Activated T-cell treated with anti-CD3 and anti-CD28 coated beads, Interleukin-2, amount 50 U/mL, for 72 hours (primary cell): ENCODE measurements around the gene CLPTM1L. TPM values are rescaled to one million over a fixed set of nuclear protein-coding genes. Genes with fewer than 3 reads are reported as not detected.
"Not testable (repeated sequence)": the region's sequence is repeated elsewhere in the genome, so short reads cannot be mapped to it uniquely, and the experiment has no call there.

Experiments
- ATAC-seq, 2 donors: fragments of 150-1000 bp; cut with Tn5 transposase; replicated peaks in 1 of 2; 2 replicates each; pipeline ENCODE4 v1.10.0; 2021; ENCODE audit warnings: moderate library complexity in 2 of 2, mild to moderate bottlenecking in 1 of 2
- DNase-seq, 2 donors: peaks; one replicate each; pipeline ENCODE4 v3.0.0; 2021 to 2022; ENCODE audit warnings: mixed read lengths in 1 of 2
- H3K27ac Mint-ChIP-seq: one replicate; pipeline ENCODE4 v1.8.0; 2022; ENCODE audit warnings: mild to moderate bottlenecking, moderate library complexity, mixed read lengths
- H3K27me3 Mint-ChIP-seq: one replicate; pipeline ENCODE4 v1.8.0; 2022; ENCODE audit warnings: low read depth, mixed read lengths
- H3K36me3 Mint-ChIP-seq, 2 donors: one replicate each; pipeline ENCODE4 v1.8.0; 2022; ENCODE audit warnings: mixed read lengths in 2 of 2, mild to moderate bottlenecking in 1 of 2; ENCODE audit not compliant: insufficient read depth in 2 of 2
- H3K4me1 Mint-ChIP-seq: one replicate; pipeline ENCODE4 v1.8.0; 2022; ENCODE audit warnings: low read depth, mixed read lengths
- H3K4me3 Mint-ChIP-seq, 2 donors: one replicate each; pipeline ENCODE4 v1.8.0; 2022; ENCODE audit warnings: mild to moderate bottlenecking in 2 of 2, mixed read lengths in 2 of 2, moderate library complexity in 2 of 2
- H3K9me3 Mint-ChIP-seq, 2 donors: one replicate each; pipeline ENCODE4 v1.8.0; 2022; ENCODE audit warnings: mixed read lengths in 2 of 2
- total RNA-seq, 2 donors: library from RNA; stranded (reverse); gene quantifications; one replicate each; pipeline ENCODE4 v1.2.3, GENCODE V29; 2022

The CLPTM1L gene
- total RNA-seq, 2 donors from 2014 or later: 78.6 to 80.2 TPM

DNA sequence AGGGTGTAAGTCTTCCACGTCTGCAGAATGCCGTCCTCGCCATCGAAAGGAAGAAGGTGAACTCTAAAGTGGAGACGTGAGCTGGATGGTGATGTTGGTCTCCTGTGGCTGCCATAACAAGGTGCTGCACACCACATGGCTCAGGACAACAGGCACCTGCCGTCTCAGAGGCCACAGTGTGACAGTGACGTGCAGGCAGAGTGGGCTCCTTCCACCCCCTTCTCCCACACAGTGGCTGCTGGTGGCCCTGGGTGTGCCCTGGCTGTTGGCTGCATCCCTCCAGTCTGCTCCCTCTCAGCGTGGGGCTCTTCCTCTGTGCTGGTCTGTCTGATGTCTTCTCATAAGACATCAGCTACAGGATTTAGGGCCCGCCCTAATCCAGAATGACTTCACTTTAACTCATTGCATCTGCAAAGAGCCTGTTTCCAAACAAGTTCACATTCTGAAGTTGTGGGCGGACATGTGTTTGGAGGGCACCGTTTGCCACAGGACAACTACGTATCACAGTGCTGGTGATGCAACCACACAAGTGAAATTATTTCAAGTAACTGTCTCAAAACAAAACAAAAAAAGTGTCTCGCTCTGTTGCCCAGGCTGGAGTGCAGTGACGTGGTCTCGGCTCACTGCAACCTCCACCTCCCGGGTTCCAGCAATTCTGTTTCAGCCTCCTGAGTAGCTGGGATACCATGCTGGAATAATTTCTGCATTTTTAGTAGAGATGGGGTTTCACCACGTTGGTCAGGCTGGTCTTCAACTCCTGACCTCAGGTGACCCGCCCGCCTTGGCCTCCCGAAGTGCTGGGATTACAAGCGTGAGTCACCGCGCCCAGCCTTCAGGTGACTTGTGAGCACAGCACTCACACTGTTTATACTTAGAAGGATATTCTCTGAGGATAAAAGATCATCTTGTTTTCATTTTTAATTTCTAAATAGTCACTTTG, 31.2 kb upstream of the CLPTM1L start:
- H3K9me3 Mint-ChIP-seq: no peaks in the 10 kb centered on the region
- no peak for DNase-seq
- H3K27me3 Mint-ChIP-seq: no peaks in the 10 kb centered on the region
- peaks cover 9% of the 10 kb centered on the region for H3K4me1 Mint-ChIP-seq
- H3K36me3 Mint-ChIP-seq: no peaks in the 10 kb centered on the region
- no peak overlapping the region for H3K27ac Mint-ChIP-seq
- no peak overlapping the region for H3K4me3 Mint-ChIP-seq
- ATAC-seq: no peak

DNA sequence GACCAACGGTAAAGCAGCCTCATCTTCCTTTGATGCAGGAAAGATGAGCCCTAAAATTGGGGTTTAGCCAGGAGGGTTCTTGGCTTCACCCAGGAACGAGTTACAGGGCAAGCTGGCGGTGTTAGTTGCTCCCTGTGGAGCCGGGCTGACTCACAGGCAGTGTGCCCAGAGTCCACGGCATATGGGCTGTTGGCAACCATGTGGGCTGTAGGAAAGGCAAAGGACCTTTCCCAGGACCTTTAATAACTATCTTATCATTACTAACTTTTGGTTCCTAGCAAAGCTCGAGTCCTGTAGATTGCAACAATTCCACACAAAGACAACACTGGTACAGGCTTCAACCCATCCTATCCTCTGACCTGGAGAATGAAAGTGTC, 29.8 kb upstream of the CLPTM1L start:
- DNase-seq: no peak
- H3K27me3 Mint-ChIP-seq: no peaks in the 10 kb centered on the region
- no peak for ATAC-seq
- H3K9me3 Mint-ChIP-seq: no peaks in the 10 kb centered on the region
- no peak overlapping the region for H3K4me3 Mint-ChIP-seq
- peaks cover 1% of the 10 kb centered on the region for H3K4me1 Mint-ChIP-seq
- H3K27ac Mint-ChIP-seq: no peak overlapping the region
- no peaks in the 10 kb centered on the region for H3K36me3 Mint-ChIP-seq

DNA sequence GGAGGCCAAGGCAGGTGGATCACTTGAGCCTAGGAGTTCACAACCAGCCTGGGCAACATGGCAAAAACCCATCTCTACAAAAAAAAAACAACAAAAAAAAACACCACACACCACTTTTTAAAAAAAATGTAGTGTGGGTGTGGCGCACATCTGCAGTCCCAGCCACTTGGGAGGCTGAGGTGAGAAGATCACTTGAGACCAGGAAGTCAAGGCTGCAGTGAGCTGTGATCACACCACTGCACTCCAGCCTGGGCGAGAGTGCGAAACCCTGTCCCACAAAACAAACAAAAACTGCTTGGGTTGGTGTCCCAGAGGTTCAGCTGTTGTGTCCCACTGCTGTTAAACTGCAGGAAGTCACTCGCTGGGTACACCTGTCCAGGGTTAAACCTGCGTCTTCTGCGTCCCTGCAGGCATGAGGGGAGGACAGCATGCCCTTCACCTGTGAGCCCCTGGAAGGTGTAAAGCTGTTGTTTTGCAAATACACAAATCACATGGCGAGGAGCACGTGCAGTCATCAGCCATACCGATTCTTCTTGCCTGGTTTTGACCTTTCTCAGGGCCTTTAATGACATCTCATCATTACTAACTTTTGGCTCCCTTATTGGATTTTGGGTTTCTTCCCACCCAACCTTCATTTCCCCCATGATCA, 29.3 kb upstream of the CLPTM1L start:
- no peak overlapping the region for H3K4me3 Mint-ChIP-seq
- DNase-seq: no peak
- no peak for ATAC-seq

DNA sequence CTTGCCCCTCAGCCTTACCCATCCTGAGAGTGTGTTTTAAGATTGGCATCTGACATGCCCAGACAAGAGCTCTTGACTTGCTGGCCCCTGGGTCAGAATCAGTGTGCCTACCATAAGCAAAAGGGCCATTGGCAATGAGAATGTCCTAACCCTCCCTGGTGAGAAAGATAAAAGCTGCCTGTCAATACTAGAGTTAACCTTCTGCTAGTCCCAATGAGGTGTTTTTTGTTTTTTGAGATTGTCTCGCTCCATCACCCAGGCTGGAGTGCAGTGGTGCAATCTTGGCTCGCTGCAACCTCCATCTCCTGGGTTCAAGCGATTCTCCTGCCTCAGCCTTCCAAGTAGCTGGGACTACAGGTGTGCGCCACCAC, 27.1 kb upstream of the CLPTM1L start:
- not testable (repeated sequence) for H3K27ac Mint-ChIP-seq, H3K27me3 Mint-ChIP-seq, H3K4me1 Mint-ChIP-seq, H3K4me3 Mint-ChIP-seq, H3K36me3 Mint-ChIP-seq, H3K9me3 Mint-ChIP-seq, DNase-seq, ATAC-seq

More for the DNA sequence above, 29.3 kb upstream of the CLPTM1L start:
- Mint-ChIP-seq H3K9me3 (no peaks in the 10 kb centered on the region), H3K27me3 (no peaks in the 10 kb centered on the region), H3K36me3 (no peaks in the 10 kb centered on the region), H3K4me1 (no peaks in the 10 kb centered on the region), H3K27ac (no peak overlapping the region)

DNA sequence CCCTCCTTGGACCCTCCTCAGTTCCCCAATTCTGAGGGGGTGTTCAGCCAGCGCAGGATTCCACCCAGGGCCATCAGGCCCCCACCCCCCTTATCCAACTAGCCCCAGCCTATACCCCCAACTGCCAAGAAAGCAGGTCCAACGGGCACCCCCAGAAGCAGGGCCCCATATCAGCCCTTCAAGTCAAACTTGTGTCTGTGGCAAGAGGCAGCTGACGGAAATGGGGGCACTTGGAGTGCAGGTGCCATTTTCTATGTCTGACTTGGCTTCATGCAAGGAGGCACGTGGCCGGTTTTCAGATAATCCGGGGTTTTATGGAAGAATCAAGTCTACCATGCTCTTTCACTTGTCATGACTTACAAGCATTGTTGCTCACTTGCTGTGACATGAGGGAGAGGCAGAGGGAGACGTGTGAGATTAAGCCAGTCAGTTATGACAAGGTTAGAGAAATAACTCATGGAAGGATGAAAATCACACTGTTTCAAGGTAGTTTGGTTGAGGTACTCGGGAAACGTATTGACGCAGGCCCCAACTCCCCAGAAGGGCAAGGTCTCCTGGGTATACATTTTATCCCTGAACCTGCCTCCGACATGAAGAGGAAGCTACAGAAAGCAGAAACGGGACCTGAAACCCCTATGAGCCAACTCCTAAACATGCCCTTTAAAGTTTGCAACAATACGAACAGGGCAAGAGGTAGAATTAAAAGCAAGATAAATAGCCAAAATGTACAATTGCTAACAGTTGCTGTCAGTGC, 26.5 kb upstream of the CLPTM1L start:
- no peaks in the 10 kb centered on the region for H3K9me3 Mint-ChIP-seq
- DNase-seq (no peak), ATAC-seq (no peak)
- H3K27me3 Mint-ChIP-seq: no peaks in the 10 kb centered on the region
- H3K4me1 Mint-ChIP-seq: no peaks in the 10 kb centered on the region
- H3K27ac Mint-ChIP-seq: no peak overlapping the region
- no peaks in the 10 kb centered on the region for H3K36me3 Mint-ChIP-seq
- no peak overlapping the region for H3K4me3 Mint-ChIP-seq

DNA sequence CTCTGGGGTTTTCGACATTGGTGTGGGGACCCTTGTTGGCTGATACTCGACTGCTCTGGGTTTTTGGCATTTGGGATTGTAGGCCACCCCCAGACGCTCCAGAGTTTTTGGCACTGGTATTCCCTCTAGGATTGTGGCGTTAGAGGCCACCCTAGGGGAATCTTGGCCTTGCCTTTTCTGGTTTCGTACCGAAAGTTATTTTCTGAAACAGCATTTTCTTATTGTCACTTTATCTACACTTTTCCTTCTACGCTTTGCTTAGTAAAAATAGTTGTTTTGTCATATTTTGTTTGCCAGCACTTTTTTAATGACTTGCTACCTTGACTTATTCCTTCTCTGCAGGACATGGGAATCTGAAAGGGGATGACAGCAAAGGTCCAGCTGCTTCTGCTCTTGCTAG, 25.1 kb upstream of the CLPTM1L start:
- H3K9me3 Mint-ChIP-seq: no peaks in the 10 kb centered on the region
- H3K27ac Mint-ChIP-seq: no peak overlapping the region
- no peaks in the 10 kb centered on the region for H3K36me3 Mint-ChIP-seq
- no peak for DNase-seq
- H3K27me3 Mint-ChIP-seq: no peaks in the 10 kb centered on the region
- no peak overlapping the region for H3K4me3 Mint-ChIP-seq
- no peak for ATAC-seq
- no peaks in the 10 kb centered on the region for H3K4me1 Mint-ChIP-seq

DNA sequence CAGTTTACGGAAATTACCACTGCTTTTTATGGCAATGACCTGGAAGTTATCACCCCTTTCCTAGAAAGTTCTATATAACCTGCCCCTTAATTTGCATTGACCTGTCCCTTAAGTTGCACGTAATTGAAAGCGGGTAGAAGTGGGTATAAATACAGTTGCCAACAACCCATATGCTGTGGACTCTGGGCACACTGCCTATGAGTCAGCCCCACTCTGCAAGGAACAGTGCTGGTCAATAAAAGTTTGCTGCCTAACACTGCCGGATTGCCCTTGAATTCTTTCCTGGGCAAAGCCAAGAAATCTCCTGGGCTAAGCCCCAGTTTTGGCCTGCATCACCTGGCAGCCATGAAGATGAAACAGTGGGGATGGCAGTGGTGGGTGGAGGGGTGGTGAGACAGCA, 23.9 kb upstream of the CLPTM1L start:
- H3K27ac Mint-ChIP-seq: no peak overlapping the region
- H3K27me3 Mint-ChIP-seq: peaks cover 7% of the 10 kb centered on the region
- DNase-seq (no peak), ATAC-seq (no peak)
- H3K36me3 Mint-ChIP-seq: no peaks in the 10 kb centered on the region
- H3K9me3 Mint-ChIP-seq: no peaks in the 10 kb centered on the region
- H3K4me3 Mint-ChIP-seq: no peak overlapping the region
- no peaks in the 10 kb centered on the region for H3K4me1 Mint-ChIP-seq

DNA sequence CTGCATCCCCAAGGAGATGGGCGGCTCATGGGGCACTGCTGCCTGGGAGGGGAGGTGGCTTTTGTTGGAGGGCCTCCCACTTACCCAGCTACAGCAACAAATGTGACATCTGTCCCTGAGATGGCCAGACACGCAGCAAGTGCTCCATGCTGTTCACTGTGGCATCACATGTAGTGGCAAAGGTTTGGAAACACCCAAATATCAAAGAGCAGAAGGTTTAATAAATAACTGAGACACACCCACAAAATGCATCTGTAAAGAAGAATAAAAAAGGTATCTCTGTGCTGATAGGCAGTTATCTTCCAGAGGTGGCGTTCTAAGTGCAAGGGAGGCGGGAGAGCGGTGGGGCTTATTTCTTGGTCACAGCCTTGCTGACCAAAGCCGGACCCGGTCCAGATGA, 23.3 kb upstream of the CLPTM1L start:
- Mint-ChIP-seq H3K4me3 (no peak overlapping the region), H3K36me3 (no peaks in the 10 kb centered on the region), H3K4me1 (no peaks in the 10 kb centered on the region), H3K9me3 (no peaks in the 10 kb centered on the region), H3K27me3 (peaks cover 12% of the 10 kb centered on the region), H3K27ac (no peak overlapping the region)
- ATAC-seq (no peak), DNase-seq (no peak)

DNA sequence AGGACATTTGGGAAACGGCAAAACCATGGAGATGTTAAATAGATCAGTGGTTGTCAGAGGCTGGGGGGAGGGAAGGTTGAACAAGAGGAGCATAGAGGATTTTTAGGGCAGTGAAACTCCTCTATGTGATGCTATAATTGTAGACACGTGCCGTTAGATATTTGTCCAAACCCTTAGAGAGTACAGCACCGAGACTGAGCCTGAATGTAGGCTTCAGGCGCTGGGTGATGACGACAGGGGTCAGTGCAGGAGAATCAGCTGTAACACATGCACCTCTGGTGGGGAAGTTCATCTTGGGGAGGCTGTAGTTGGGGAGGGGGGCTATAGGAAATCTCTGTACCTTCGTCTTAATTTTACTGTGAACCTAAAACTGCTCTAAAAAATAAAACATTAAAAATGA, 22.2 kb upstream of the CLPTM1L start:
- H3K27me3 Mint-ChIP-seq: peaks cover 12% of the 10 kb centered on the region

DNA sequence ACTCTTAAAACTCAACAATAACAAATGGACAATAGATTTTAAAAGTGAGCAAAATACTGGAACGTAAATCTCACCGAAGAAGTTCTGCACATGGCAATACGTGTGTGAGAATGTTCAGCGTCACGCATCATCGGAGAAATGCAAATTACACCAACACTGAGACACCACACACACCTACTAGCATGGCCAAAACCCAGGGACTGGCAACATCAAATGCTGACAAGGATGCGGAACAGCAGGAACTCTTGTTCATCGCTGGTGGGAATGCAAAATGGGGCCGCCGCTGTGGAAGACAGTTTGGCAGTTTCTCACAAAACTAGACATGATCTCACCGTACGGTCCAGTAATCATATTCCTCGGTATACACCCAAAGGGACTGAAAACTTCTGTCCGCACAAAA, 21.6 kb upstream of the CLPTM1L start:
- no peak overlapping the region for H3K4me3 Mint-ChIP-seq

More for the DNA sequence above, 22.2 kb upstream of the CLPTM1L start:
- no peaks in the 10 kb centered on the region for H3K36me3 Mint-ChIP-seq
- H3K4me1 Mint-ChIP-seq: no peaks in the 10 kb centered on the region
- H3K4me3 Mint-ChIP-seq: no peak overlapping the region
- DNase-seq: no peak
- ATAC-seq: no peak
- H3K9me3 Mint-ChIP-seq: no peaks in the 10 kb centered on the region
- H3K27ac Mint-ChIP-seq: no peak overlapping the region

DNA sequence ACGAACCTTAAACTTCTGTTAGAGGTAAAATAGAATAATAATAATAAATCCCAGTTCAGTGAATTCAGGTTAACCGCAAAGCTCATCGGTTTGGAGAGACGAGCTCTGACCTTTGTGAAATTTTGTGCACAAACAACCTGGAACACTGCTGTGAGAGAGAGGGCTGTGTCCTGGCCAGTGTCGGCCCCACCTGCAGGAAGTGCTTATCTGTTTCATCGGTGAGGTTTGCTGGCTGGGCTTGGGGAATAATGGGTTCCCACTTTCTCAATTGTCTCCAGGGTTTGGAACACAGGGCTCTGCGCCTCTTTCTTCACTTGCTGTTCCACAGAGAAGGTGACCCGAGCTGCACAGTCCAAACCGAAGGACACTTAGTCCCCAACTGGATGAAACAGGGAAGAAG, 19.3 kb upstream of the CLPTM1L start:
- no peak for DNase-seq
- Mint-ChIP-seq H3K27ac (no peak overlapping the region), H3K9me3 (no peaks in the 10 kb centered on the region), H3K4me1 (no peaks in the 10 kb centered on the region), H3K36me3 (no peaks in the 10 kb centered on the region), H3K4me3 (no peak overlapping the region), H3K27me3 (peaks cover 12% of the 10 kb centered on the region)
- no peak for ATAC-seq

More for the DNA sequence above, 21.6 kb upstream of the CLPTM1L start:
- Mint-ChIP-seq H3K4me1 (no peaks in the 10 kb centered on the region), H3K27me3 (peaks cover 12% of the 10 kb centered on the region), H3K36me3 (no peaks in the 10 kb centered on the region), H3K27ac (no peak overlapping the region), H3K9me3 (no peaks in the 10 kb centered on the region)
- no peak for ATAC-seq
- no peak for DNase-seq

DNA sequence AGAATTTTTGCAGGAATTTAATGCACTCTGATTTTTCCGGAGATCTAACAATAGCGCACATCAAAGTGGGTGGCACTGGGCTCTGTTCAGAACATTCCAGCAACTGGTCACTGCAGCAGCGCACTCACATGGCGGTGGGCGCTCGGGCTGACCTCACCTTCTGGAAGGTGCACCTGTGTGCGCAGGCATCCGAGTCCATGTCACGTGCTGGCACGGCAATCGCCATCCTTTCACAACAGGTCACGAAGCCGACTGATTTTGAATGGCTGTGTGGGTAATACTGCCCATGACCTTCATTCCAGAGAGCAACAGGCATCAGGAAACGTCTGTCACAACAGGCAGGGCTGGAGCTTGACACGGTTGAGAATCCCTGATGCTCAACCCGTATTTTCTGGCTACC, 18.7 kb upstream of the CLPTM1L start:
- Mint-ChIP-seq H3K27me3 (peaks cover 12% of the 10 kb centered on the region), H3K9me3 (no peaks in the 10 kb centered on the region), H3K27ac (no peak overlapping the region), H3K4me3 (no peak overlapping the region), H3K36me3 (no peaks in the 10 kb centered on the region), H3K4me1 (no peaks in the 10 kb centered on the region)
- ATAC-seq (no peak), DNase-seq (no peak)

DNA sequence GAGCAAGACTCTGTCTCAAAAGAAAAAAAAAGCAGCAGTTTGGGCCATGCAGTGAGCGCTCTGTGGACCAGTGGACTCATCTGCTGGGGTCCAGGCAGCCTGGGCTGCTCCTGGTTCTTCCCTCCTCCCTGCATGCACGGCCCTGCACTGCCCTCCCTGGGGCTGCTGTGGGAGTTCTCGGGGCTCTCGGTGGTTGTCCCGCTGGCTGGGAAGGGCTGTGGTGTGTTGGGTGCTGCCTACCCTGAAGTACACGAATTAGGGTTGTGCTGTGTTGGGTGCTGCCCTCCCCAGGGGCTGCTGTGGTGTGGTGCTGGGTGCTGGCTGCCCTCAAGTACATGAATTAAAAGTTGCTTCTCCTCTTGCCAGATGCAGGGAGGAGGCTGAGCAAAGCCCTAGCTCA, 18.3 kb upstream of the CLPTM1L start:
- H3K27me3 Mint-ChIP-seq: peaks cover 12% of the 10 kb centered on the region

More for the DNA sequence above, 18.3 kb upstream of the CLPTM1L start:
- no peak overlapping the region for H3K27ac Mint-ChIP-seq
- H3K4me3 Mint-ChIP-seq: no peak overlapping the region
- H3K9me3 Mint-ChIP-seq: no peaks in the 10 kb centered on the region
- no peak for DNase-seq
- ATAC-seq: no peak
- no peaks in the 10 kb centered on the region for H3K36me3 Mint-ChIP-seq
- H3K4me1 Mint-ChIP-seq: no peaks in the 10 kb centered on the region
